GM12892 (cell line): ENCODE measurements around the gene UBE2L3.

Experiments
- POLR2A ChIP-seq: IDR thresholded peaks from 2 replicates; pipeline ENCODE4 v1.6.1; 2011; ENCODE audit warnings: low read depth, low read length, control low read depth
- POLR2AphosphoS5 ChIP-seq: IDR thresholded peaks from 2 replicates; pipeline ENCODE4 v1.6.1; 2011; ENCODE audit warnings: low read depth, low read length, control low read depth
- TAF1 ChIP-seq: IDR thresholded peaks from 2 replicates; pipeline ENCODE4 v1.6.1; 2011; ENCODE audit warnings: low read depth, mild to moderate bottlenecking, control low read depth, low read length, borderline replicate concordance

DNA sequence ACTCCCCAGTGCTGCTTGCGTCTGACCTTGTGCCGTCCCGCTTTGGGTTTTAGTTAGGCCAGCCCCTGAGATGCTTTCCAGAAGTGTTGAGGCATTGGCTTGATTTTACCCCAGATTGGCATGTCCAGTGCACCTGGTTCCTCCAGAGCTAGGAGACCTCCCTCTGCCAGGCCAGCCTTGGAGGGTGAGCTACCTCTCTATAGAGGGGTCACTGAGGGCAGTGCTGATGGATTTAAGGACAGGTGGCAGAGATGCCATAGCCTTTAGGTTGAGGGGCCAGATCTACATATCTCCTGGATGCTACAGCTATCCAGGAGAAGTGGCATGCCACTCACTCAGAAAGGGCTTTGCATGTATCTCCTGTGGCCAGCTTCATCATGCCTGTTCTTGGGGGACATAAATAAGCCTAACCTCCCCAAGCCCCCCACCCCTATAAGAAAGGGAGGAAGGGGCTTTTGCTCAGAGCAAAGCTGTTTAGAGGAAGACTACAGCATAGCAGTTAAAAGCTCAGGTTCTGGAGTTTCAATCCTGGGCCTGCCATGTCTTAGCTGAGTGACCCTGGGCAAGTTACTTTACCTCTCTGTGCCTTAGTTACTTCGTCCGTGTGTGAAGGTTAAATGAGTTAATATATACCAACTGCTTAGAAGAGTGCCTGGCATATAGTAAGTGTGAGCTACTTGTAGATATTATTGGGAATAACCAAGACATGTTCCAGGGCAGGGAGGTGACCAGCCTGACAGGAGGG, 6.4 kb downstream of the UBE2L3 start:
- TF ChIP-seq POLR2A = no peak
- no peak for TF ChIP-seq POLR2AphosphoS5
- no peak for TF ChIP-seq TAF1
